Measurements from ENCODE around the gene RNU6-7.

DNA sequence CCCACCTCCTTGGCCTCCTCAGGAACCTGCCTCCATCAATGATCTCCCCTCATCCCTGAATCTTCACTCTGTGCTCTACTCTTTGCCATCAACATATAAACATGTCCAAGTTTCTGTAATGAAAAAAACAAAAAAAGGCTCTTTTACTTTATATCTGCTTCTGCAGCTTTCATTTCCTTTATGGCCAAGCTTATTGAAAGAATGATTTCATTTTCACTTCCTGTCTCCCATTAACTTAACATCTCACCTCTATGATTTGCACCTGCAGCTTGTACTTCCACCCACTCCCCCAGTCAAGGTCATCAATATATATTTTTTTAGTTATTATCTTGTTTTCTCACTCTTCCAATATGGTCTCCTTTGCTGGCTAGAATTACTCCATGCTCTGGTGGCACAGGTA, 15.6 kb upstream of the RNU6-7 start:
- TF ChIP-seq CTCF (IDR thresholded peaks at IDR 0.05) (no peak), POLR2A (IDR thresholded peaks at IDR 0.05) (no peak)

Data from heart left ventricle (tissue), 13 donors.